Stimulated activated CD8-positive, alpha-beta memory T cell treated with anti-CD3 and anti-CD28 coated beads, Interleukin-2, amount 100 ng/mL, for 48 hours (primary cell): Measurements from ENCODE around the gene MGLL.

ENCODE experiments used
- DNase-seq, 2 donors: peaks; one replicate each; pipeline ENCODE4 v3.0.0-alpha.2; 2020; ENCODE audit warnings: low read depth in 2 of 2

MGLL gene

DNA sequence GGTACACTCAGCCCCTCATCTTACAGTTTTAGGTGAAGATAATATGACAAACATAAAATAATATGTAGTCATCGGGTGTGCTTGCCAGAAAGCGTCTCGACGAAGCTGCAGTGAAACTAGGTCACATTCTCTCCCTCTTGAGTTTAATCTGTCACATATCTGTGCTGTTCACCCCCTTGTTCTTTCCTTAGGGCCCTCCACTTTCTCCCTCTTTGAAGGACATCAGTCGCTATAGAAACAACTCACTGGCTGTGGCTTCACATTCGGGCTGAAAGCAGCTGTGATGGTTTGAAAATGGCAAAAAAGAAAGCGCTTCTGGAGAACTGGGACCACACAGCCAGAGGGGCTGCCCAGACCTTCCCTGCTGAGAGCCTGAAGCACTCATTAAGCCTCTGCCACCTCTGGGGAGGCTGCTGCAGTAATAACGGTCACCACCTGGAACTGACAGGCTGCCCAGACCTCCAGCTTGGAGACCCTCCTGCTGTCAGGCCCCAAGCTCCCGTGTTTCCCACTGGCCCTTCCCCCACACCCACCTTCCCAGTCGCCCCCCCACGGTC, 99.2 kb downstream of the MGLL start:
- no peak for DNase-seq

DNA sequence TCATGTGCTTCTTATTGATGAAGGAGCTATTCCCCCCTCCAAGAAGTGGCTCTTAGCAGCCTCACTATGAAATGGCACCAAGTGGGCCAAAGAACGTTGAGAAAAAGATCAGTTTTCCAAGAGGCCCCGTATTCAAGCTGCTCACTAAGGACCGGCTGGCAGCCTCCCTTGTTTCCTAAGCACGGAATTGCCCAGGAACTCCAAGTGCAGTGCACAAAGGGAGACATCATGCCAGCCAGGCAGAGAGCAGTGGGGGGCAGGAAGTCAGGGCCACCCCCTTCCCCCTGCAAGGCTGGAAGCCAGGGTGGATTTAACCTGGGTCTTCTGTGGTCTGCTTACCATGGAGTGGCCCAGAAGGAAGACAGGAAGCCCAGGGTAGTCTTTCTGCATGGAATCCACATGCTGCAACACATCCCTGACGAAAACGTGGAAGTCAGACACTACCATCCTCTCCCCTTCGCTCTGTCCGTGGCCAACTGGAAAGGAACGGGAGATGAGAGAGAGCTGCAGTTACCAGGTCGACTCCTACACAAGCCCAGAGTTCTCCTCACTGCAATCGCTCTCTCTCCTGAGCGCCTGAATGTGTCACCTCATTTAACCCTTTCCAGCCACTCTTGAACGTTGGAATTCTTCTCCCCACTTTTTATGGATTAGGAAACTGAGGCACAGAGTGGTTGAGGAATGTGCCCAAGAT, 100.1 kb downstream of the MGLL start:
- no peak for DNase-seq

DNA sequence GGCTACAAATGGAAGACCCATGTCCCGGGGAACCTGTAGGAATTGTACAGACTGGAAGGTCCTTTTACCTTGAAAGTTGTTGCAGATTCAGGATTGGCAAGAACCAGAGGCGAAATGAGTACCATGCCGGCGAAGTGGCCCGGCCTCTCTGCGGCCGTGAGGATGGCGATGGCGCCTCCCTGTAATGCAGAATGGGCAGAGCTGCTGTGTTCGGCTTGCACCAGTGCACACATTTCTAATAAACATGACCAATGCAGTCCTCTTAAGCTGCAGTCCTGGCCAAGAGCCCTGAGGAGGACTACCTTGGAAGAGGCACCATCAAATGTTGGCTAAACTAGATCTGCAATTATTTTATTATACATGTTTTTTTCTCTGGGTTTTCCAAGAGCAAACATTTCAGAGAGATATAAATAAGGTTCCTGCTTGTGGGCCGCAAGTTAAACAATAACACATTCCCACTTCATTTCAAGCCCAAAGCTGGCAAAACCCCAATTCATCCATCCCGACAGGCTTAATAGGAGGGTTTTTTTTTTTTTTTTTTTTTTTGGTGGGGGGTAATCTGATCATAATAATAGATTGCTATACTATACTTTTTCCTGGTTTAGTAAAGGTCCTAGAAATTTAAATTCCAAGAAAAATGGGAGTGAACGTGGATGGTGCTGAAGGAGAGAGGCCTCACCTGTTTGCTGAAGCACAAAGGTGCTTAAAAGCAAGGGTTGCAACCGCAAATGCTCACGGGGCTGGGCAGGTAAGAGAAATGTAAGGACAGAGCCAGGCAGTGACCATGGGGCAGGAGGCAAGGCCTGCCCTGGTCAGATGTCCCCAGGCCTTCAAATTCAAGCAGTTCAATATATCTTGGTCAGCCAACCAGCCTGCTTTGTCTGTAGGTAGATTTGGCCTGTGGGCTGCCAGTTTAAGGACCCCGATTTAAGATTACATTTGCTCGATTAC, 101.1 kb downstream of the MGLL start:
- DNase-seq: no peak

GRCh38 chr3:127720161-127720823, 102.0 kb downstream of the MGLL start:
- DNase-seq: no peak

DNA sequence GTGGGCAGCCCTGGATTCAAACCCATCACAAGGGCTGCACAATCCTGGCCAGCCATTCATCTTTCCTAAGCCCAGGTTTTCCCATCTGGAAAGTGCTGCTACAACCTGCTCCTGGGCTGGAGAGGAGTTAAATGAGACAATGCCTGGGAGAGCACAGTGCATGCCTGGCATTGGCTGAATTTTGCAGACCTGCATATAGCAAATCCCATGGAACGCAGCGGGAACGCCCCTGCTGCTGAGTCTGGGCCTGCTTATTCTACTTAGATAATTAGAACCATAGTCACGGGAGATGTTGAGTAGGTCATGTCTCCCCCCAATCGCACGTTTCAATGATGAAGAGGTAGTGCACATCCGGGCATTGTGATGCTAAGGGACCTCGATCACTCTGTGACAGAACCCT, 102.9 kb downstream of the MGLL start:
- DNase-seq: no peak

DNA sequence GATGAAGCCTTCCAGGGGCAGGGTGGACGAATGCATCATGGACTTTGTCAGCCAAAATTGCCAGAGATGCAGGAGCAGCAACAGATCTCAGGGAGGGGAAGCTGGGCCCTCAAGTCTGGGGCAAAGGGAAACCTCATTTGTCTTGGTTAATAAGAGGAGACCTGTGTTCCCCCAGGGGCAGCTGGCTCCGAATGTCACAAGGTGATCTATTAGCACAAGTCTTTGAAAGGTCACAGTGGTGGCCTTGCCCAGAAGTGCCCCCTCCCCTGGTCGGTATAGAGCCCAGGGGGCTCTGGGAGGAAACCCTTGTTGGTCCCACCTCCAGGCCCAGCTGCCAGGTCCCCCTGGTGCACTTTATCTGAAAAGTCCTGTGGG, 103.4 kb downstream of the MGLL start:
- DNase-seq: no peak

GRCh38 chr3:127718245-127718915, 103.9 kb downstream of the MGLL start:
- DNase-seq: no peak

- DNase-seq: no peak
These were observed 104.7 kb downstream of the MGLL start for GRCh38 chr3:127717357-127718244.

DNA sequence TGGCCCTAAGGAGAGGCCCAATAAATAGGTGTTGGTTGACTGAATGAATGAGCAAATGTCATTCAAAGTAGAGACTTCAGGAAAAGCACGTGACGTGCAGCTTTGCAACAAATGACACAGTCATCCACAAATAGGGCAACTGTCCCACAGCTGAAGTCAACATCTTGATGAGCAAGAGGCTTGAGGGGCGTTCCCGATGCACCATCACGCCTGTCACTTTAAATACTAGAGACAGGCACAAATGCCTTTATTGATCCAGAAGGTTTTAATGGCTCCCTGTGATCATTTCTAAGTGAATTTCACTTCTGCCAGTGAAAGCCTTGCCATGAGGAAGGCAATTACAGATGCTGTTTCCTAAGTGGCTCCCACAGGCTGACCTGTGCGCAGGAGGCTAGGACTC, 105.9 kb downstream of the MGLL start:
- no peak for DNase-seq

- DNase-seq: no peak
These were observed 106.8 kb downstream of the MGLL start for GRCh38 chr3:127715532-127715931.

DNA sequence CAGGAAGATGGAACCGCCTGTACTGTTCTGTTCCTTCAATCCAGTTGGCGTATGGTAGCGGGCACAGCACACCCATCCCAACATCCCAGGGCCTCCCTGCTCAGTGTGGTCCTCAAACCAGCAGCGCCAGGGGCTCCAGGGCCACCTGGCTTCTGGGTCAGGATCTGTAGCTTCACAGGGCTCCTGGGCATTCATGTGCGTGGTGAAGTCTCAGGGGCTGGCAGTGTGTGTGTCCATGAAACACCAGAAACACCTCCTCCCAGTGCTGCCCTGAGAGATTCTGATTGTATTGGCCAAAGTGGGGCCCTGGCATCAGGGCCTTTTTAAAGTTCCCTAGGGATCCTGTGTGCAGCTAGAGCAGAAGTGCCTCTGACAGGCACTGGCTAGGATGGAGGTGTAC, 107.4 kb downstream of the MGLL start:
- no peak for DNase-seq

DNA sequence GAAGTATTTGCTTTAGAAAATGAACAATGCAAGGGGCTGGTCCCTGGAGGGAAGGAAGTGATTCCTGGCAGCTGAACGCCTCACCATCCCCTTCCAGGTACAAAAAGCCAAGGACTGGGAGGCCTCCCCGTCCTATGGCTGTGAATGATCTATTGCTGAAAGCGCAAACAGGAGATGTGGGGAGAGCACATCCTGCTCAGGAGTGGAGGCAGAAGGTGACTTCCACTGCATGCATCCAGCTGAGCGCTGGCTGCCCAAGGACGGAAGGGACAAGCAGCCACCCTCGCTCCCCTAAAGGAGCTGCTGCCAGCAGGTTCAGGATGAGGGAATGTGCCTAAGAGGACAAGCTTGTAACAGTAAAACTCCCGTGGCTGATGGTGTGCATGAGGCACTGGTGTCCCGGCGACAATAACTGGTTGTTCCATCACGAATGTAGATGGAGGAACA, 108.2 kb downstream of the MGLL start:
- DNase-seq: no peak

- no peak for DNase-seq
These were observed 109.2 kb downstream of the MGLL start for GRCh38 chr3:127712881-127713771.

DNA sequence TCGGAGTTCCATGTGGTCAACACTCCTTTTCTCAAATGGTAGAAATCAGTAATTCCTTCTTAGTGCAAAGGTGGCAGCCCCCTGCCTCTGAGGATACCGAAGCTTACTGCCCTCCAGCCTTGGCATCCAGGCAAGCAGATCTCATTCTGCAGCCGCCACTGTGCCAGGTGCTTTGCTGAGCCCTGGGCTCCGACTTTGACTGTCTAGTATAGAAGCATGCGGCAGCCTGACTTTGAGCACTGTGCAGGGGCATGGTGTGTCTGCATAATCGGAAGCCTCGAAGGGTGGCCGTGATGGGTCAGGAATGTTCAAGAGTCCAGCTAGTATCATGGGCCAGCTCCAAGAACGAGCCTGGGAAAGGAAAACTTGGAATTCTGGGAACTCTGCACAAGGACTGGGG, 109.9 kb downstream of the MGLL start:
- no peak for DNase-seq

DNA sequence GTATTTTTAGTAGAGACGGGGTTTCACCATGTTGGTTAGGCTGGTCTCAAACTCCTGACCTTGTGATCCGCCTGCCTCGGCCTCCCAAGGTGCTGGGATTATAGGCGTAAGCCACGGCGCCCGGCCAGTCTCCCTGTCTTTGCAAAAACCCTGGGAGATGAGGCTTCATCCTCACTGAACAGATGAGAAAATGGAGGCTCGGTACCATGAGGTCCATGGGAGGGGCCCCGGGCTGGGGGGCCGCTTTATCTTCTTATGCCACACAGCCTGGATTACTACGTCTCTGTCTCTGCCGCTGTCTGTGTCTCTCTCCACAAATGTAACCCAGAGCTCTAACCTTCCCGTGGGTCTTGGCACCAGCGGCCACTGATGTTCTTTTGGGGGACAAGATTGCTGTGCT, 110.4 kb downstream of the MGLL start:
- no peak for DNase-seq

DNA sequence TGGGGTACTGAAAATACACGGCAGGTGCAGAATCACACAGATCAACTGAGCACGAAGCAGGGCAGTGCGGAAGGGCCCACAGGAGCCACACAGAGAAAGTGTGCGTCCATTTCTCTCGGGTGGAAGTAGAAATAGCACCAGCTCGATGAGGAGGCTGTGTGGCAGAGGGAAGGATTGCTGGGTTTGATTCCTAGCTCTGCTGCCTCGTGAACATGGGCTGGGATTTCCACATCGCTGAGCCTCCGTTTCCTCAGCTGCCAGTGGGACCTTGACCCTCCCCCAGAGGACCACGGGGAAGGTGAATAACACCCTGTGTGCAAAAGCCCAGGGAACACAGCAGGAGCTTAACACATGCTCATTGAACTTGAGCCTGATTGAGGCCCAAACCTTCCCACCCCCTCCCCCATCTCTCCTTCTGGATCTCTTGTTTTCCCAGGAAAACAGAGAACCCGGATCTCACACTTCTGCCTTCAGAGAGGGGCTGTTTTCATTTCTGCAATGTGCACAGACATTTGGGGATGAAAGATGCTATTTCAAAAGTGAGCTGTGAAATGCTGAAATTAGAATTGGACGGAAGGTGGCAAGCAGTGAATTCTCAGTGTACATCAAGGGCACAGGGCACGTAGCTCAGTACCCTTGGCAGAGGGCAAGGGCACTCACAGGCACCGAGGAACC, 111.2 kb downstream of the MGLL start:
- no peak for DNase-seq

- no peak for DNase-seq
These were observed 112.0 kb downstream of the MGLL start for GRCh38 chr3:127710155-127710941.
